ENCODE results near the gene MCCC1.
A peak's percentile ranks its signal among the peaks of the same experiment; 100 is the strongest.
"Not testable (repeated sequence)": the region's sequence is repeated elsewhere in the genome, so short reads cannot be mapped to it uniquely, and the experiment has no call there.

The MCCC1 gene

GRCh38 chr3:183008800-183009199 is 90.5 kb downstream of the MCCC1 start:
- intact Hi-C loops (cut with DNase I): no loop called here
- DNase-seq: no peak

GRCh38 chr3:183008303-183008702 is 91.0 kb downstream of the MCCC1 start:
- intact Hi-C loops (cut with DNase I): no loop called here
- DNase-seq: no peak

- intact Hi-C loops (cut with DNase I): no loop called here
- DNase-seq: no peak
These were observed 92.8 kb downstream of the MCCC1 start for GRCh38 chr3:183006396-183007002.

- intact Hi-C loops (cut with DNase I): no loop called here
- no peak for DNase-seq
These were observed 99.5 kb downstream of the MCCC1 start for GRCh38 chr3:182999767-183000166.

GRCh38 chr3:182993486-182994201 is 105.7 kb downstream of the MCCC1 start:
- DNase-seq; intact Hi-C loops (cut with DNase I): not testable (repeated sequence)

- intact Hi-C loops (cut with DNase I): loop anchor here (10.0 kb wide), 1 partner anchor 105 kb away; the partner anchor contains the start of gene MCCC1
These were observed 109.7 kb downstream of the MCCC1 start for GRCh38 chr3:182989566-182989965.

GRCh38 chr3:182986021-182986420 is 113.3 kb downstream of the MCCC1 start:
- no peak for DNase-seq
- intact Hi-C loops (cut with DNase I): loop anchor here (10.0 kb wide), 1 partner anchor 109 kb away; the partner anchor contains the start of gene MCCC1

More at GRCh38 chr3:182989566-182989965, 109.7 kb downstream of the MCCC1 start:
- no peak for DNase-seq

GRCh38 chr3:182983876-182984275 is 115.4 kb downstream of the MCCC1 start:
- intact Hi-C loops (cut with DNase I): loop anchor here (10.0 kb wide), 1 partner anchor 111 kb away; the partner anchor contains the start of gene MCCC1
- DNase-seq: no peak

GRCh38 chr3:182981038-182981380 is 118.3 kb downstream of the MCCC1 start:
- intact Hi-C loops (cut with DNase I): loop anchor here (10.0 kb wide), 1 partner anchor 114 kb away; the partner anchor contains the start of gene MCCC1
- DNase-seq: peak in 21 of 42 donors; percentile 10 to 54 (median 20)

GRCh38 chr3:182980204-182981037 is 118.9 kb downstream of the MCCC1 start, which contains the start of gene DCUN1D1:
DCUN1D1 (minus strand) TSS chr3:182980538; CDS start chr3:182980489, 49 bp downstream.
- intact Hi-C loops (cut with DNase I): loop anchor here (10.0 kb wide), 1 partner anchor 114 kb away; the partner anchor contains the start of gene MCCC1
- peak; percentile 64 to 95 (median 90) for DNase-seq

GRCh38 chr3:182979674-182980191 is 119.6 kb downstream of the MCCC1 start:
- intact Hi-C loops (cut with DNase I): loop anchor here (10.0 kb wide), 1 partner anchor 115 kb away; the partner anchor contains the start of gene MCCC1
- DNase-seq: peak in 36 of 42 donors; percentile 21 to 71 (median 42)

GRCh38 chr3:182979103-182979673 is 120.1 kb downstream of the MCCC1 start:
- no peak for DNase-seq
- intact Hi-C loops (cut with DNase I): no loop called here

GRCh38 chr3:182978387-182978786 is 120.9 kb downstream of the MCCC1 start:
- intact Hi-C loops (cut with DNase I): no loop called here
- no peak for DNase-seq

- intact Hi-C loops (cut with DNase I): no loop called here
- no peak for DNase-seq
These were observed 126.2 kb downstream of the MCCC1 start for GRCh38 chr3:182973047-182973446.

GRCh38 chr3:182972387-182972786 is 126.9 kb downstream of the MCCC1 start:
- DNase-seq: no peak
- intact Hi-C loops (cut with DNase I): no loop called here

- intact Hi-C loops (cut with DNase I): no loop called here
- no peak for DNase-seq
These were observed 127.7 kb downstream of the MCCC1 start for GRCh38 chr3:182971637-182972036.

- DNase-seq: no peak
- intact Hi-C loops (cut with DNase I): no loop called here
These were observed 128.4 kb downstream of the MCCC1 start for GRCh38 chr3:182970811-182971418.

- intact Hi-C loops (cut with DNase I): no loop called here
- no peak for DNase-seq
These were observed 129.4 kb downstream of the MCCC1 start for GRCh38 chr3:182969853-182970252.

All from head of caudate nucleus (tissue), 42 donors.